ENCODE results near the gene BLTP2.
A peak's percentile ranks its signal among the peaks of the same experiment; 100 is the strongest.

Gene BLTP2

GRCh38 chr17:28655160-28655559 lies 10.2 kb upstream of the BLTP2 start:
- H3K27me3 ChIP-seq (ENCODE audit: control insufficient read depth in 1 of 2, insufficient read depth in 2 of 2, low read length in 2 of 2), result no peaks in the 10 kb centered on the region

GRCh38 chr17:28648698-28649097 lies 3.7 kb upstream of the BLTP2 start:
- H3K27ac ChIP-seq (ENCODE audit: low read depth, low read length), result no peak overlapping the region
- H3K4me1 ChIP-seq (ENCODE audit: control insufficient read depth in 1 of 2, insufficient read depth in 2 of 2, low read length in 2 of 2), result peaks cover 17 to 30% of the 10 kb centered on the region in 2 donors
- no peak overlapping the region for H3K9ac ChIP-seq (ENCODE audit: low read depth in 1 of 2, low read length in 2 of 2)
- H3K36me3 ChIP-seq (ENCODE audit: control insufficient read depth in 1 of 2, insufficient read depth in 2 of 2, low read length in 2 of 2), result peaks cover 7 to 29% of the 10 kb centered on the region in 2 donors
- H3K9me3 ChIP-seq (ENCODE audit: control insufficient read depth in 1 of 2, low read length in 2 of 2), result no peaks in the 10 kb centered on the region
- H3K27me3 ChIP-seq (ENCODE audit: control insufficient read depth in 1 of 2, insufficient read depth in 2 of 2, low read length in 2 of 2), result no peaks in the 10 kb centered on the region
- H3K4me3 ChIP-seq (ENCODE audit: low read depth in 1 of 2, low read length in 2 of 2), result no peak overlapping the region

More at GRCh38 chr17:28655160-28655559, 10.2 kb upstream of the BLTP2 start:
- Histone ChIP-seq H3K9me3 (ENCODE audit: control insufficient read depth in 1 of 2, low read length in 2 of 2) (no peaks in the 10 kb centered on the region), H3K4me3 (ENCODE audit: low read depth in 1 of 2, low read length in 2 of 2) (no peak overlapping the region), H3K9ac (ENCODE audit: low read depth in 1 of 2, low read length in 2 of 2) (no peak overlapping the region), H3K36me3 (ENCODE audit: control insufficient read depth in 1 of 2, insufficient read depth in 2 of 2, low read length in 2 of 2) (peaks cover 4 to 35% of the 10 kb centered on the region in 2 donors), H3K27ac (ENCODE audit: low read depth, low read length) (no peak overlapping the region), H3K4me1 (ENCODE audit: control insufficient read depth in 1 of 2, insufficient read depth in 2 of 2, low read length in 2 of 2) (peaks cover 0 to 3% of the 10 kb centered on the region in 2 donors)

DNA sequence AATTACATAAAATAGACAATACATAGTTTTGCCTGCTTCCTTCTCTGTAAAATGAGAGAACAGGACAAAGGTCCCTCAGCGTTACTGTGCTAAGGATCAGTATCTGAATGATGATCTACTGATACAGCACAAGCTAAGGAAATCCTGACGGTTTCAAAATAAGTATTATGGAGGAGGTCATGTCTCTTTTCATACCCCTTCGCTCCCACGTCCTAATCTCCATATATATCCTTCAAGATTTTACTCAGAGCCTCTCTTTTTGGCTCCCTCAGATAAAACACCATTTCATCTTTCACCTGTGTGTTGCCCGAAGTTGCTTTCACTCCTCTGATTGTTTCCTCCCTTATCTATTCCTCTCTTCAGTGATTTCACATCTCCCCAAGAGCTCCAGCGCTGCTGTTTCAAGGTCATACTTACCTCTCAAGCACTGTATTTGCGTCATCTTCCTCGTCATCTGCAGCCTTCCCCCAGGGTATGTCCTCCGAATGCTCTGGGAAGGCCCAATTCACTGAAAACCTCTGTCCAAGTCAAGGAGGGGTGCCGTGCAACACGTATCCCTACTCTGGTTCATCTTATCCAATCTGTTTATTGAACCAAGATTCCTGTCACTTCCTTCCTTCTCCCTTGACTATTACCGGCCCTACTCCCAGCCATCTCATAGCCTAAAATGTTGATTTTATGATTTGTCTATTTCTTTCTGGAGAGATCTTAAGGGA lies 1.2 kb upstream of the BLTP2 start:
- peak overlapping the region; percentile 82 for H3K27ac ChIP-seq (ENCODE audit: low read depth, low read length)
- H3K9ac ChIP-seq (ENCODE audit: low read depth in 1 of 2, low read length in 2 of 2), result peak overlapping the region; percentile 81 to 82
- peak overlapping the region; percentile 82 to 94 for H3K4me3 ChIP-seq (ENCODE audit: low read depth in 1 of 2, low read length in 2 of 2)
- peaks cover 17 to 38% of the 10 kb centered on the region in 2 donors for H3K36me3 ChIP-seq (ENCODE audit: control insufficient read depth in 1 of 2, insufficient read depth in 2 of 2, low read length in 2 of 2)
- no peaks in the 10 kb centered on the region for H3K9me3 ChIP-seq (ENCODE audit: control insufficient read depth in 1 of 2, low read length in 2 of 2)
- peaks cover 30 to 42% of the 10 kb centered on the region in 2 donors for H3K4me1 ChIP-seq (ENCODE audit: control insufficient read depth in 1 of 2, insufficient read depth in 2 of 2, low read length in 2 of 2)
- no peaks in the 10 kb centered on the region for H3K27me3 ChIP-seq (ENCODE audit: control insufficient read depth in 1 of 2, insufficient read depth in 2 of 2, low read length in 2 of 2)

DNA sequence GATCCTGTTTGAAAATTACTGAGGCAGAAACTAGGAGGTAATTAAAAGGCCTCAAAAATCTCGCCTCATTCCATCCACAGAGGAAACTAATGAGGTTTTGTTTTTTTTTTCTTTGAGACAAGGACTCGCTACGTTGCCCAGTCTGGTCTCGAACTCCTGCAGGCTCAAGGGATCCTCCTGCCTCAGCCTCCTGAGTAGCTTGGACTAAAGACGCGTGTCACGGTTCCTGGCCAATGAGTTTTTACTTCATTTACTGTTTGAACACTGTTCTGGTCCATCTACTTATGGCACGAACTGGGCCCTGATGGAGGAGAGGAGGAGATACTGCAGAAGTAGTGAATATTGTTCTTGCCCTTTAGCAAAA lies 600 bp upstream of the BLTP2 start:
- Histone ChIP-seq H3K9ac (ENCODE audit: low read depth in 1 of 2, low read length in 2 of 2) (peak overlapping the region; percentile 81 to 82), H3K9me3 (ENCODE audit: control insufficient read depth in 1 of 2, low read length in 2 of 2) (no peaks in the 10 kb centered on the region), H3K4me1 (ENCODE audit: control insufficient read depth in 1 of 2, insufficient read depth in 2 of 2, low read length in 2 of 2) (peaks cover 30 to 42% of the 10 kb centered on the region in 2 donors), H3K36me3 (ENCODE audit: control insufficient read depth in 1 of 2, insufficient read depth in 2 of 2, low read length in 2 of 2) (peaks cover 22 to 39% of the 10 kb centered on the region in 2 donors), H3K27me3 (ENCODE audit: control insufficient read depth in 1 of 2, insufficient read depth in 2 of 2, low read length in 2 of 2) (no peaks in the 10 kb centered on the region), H3K4me3 (ENCODE audit: low read depth in 1 of 2, low read length in 2 of 2) (peak overlapping the region; percentile 82 to 94), H3K27ac (ENCODE audit: low read depth, low read length) (peak overlapping the region; percentile 83)

DNA sequence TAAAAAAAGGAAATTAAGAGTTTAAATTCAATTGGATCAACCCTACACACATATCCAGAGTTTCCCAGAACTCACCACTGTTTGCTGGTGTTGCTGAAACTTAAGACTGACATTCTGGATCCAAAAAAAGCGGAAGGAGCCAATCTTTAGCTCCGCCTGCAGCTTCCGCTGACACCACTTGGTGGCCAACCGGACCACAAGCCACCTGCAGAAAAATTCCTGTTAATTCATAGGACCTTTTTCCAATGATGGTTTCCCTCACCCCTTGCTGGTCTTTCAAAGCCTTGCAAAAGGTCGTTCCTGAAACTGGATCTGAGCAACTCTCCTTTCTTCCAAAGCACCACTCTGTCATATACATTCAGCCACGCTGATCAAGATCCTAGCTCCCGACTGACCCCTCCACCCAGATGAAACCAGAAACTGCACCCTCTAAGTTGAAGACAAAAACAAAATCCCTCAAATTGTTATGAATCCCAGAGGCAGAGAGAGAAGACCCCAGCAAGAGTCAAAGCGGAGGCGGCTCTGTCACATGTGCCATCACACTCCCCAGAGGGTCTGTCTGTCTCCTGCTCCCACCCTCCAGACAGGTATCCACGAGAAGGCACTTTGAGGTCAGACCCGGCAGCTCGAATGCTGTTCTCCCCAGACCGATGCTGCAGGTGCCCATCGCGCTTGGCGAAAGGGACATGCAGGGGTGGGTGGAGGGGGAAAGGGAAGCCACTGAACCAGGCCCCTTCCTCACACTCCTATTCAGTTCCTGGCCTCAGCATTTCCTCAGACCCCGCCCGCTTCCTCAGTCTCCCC lies 773 bp downstream of the BLTP2 start:
- H3K4me1 ChIP-seq (ENCODE audit: control insufficient read depth in 1 of 2, insufficient read depth in 2 of 2, low read length in 2 of 2), result peaks cover 30 to 42% of the 10 kb centered on the region in 2 donors
- no peaks in the 10 kb centered on the region for H3K9me3 ChIP-seq (ENCODE audit: control insufficient read depth in 1 of 2, low read length in 2 of 2)
- no peaks in the 10 kb centered on the region for H3K27me3 ChIP-seq (ENCODE audit: control insufficient read depth in 1 of 2, insufficient read depth in 2 of 2, low read length in 2 of 2)
- peak overlapping the region; percentile 81 to 93 for H3K9ac ChIP-seq (ENCODE audit: low read depth in 1 of 2, low read length in 2 of 2)
- peak overlapping the region; percentile 94 to 96 for H3K4me3 ChIP-seq (ENCODE audit: low read depth in 1 of 2, low read length in 2 of 2)
- H3K36me3 ChIP-seq (ENCODE audit: control insufficient read depth in 1 of 2, insufficient read depth in 2 of 2, low read length in 2 of 2), result peaks cover 31 to 52% of the 10 kb centered on the region in 2 donors
- H3K27ac ChIP-seq (ENCODE audit: low read depth, low read length), result peak overlapping the region; percentile 68

DNA sequence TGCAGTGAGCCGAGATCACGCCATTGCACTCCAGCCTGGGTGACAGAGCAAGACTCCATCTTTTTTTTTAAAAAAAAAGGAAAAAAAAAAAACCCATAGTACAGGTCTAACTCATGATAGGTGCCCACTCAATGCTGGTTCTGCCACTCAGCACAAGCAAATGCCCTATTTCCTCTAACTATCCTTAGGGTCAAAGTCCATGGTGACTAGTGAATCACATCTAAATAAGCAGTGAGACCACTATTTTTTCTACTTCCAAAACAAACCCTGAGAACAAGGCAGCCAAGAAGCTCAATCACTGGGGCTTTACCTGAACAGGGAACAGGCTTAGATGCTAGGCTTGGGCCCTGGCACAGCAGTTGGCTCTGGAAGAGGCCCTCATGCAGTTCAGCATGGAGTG lies 3.4 kb downstream of the BLTP2 start:
- no peak overlapping the region for H3K9ac ChIP-seq (ENCODE audit: low read depth in 1 of 2, low read length in 2 of 2)
- H3K4me1 ChIP-seq (ENCODE audit: control insufficient read depth in 1 of 2, insufficient read depth in 2 of 2, low read length in 2 of 2), result peaks cover 28 to 36% of the 10 kb centered on the region in 2 donors
- no peaks in the 10 kb centered on the region for H3K27me3 ChIP-seq (ENCODE audit: control insufficient read depth in 1 of 2, insufficient read depth in 2 of 2, low read length in 2 of 2)
- no peaks in the 10 kb centered on the region for H3K9me3 ChIP-seq (ENCODE audit: control insufficient read depth in 1 of 2, low read length in 2 of 2)
- H3K27ac ChIP-seq (ENCODE audit: low read depth, low read length), result no peak overlapping the region
- H3K36me3 ChIP-seq (ENCODE audit: control insufficient read depth in 1 of 2, insufficient read depth in 2 of 2, low read length in 2 of 2), result peaks cover 46 to 67% of the 10 kb centered on the region in 2 donors
- no peak overlapping the region for H3K4me3 ChIP-seq (ENCODE audit: low read depth in 1 of 2, low read length in 2 of 2)

GRCh38 chr17:28635506-28635905 lies 9.5 kb downstream of the BLTP2 start:
- Histone ChIP-seq H3K27ac (ENCODE audit: low read depth, low read length) (no peak overlapping the region), H3K36me3 (ENCODE audit: control insufficient read depth in 1 of 2, insufficient read depth in 2 of 2, low read length in 2 of 2) (peaks cover 85 to 98% of the 10 kb centered on the region in 2 donors), H3K9me3 (ENCODE audit: control insufficient read depth in 1 of 2, low read length in 2 of 2) (no peaks in the 10 kb centered on the region), H3K4me1 (ENCODE audit: control insufficient read depth in 1 of 2, insufficient read depth in 2 of 2, low read length in 2 of 2) (no peaks in the 10 kb centered on the region), H3K4me3 (ENCODE audit: low read depth in 1 of 2, low read length in 2 of 2) (no peak overlapping the region), H3K9ac (ENCODE audit: low read depth in 1 of 2, low read length in 2 of 2) (no peak overlapping the region), H3K27me3 (ENCODE audit: control insufficient read depth in 1 of 2, insufficient read depth in 2 of 2, low read length in 2 of 2) (no peaks in the 10 kb centered on the region)

DNA sequence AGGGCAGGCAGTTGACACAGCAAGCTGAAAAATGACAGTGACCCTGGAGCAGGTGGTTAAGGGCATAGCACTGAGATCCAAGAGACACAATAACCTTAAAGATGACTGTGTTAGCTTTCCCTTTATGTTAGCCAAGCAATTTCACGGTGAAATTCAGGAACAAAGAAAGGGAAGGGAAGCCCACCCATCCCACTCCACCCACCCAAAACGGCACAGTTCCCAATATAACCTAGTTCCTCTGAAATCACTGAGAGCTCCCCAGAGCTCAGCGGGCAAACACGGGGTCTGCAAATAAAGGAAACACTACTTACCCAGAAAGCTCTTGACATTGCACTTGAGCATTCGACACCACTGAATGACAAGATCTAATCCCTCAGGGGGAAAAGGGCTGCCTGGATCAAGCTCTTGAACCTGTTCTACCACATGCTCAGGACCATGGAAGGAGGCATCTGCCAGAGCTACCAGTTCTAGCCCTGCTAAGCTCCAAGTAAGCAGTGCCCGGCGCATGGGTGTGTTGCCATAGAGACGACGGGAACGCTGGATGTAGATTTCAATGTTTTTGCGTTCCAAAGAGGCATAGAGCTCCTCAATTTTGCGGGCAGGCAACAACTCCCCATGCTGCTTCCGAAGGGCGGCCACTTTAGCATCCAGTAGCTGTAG lies 10.6 kb downstream of the BLTP2 start:
- no peak overlapping the region for H3K27ac ChIP-seq (ENCODE audit: low read depth, low read length)
- H3K27me3 ChIP-seq (ENCODE audit: control insufficient read depth in 1 of 2, insufficient read depth in 2 of 2, low read length in 2 of 2), result no peaks in the 10 kb centered on the region
- H3K4me1 ChIP-seq (ENCODE audit: control insufficient read depth in 1 of 2, insufficient read depth in 2 of 2, low read length in 2 of 2), result no peaks in the 10 kb centered on the region
- H3K36me3 ChIP-seq (ENCODE audit: control insufficient read depth in 1 of 2, insufficient read depth in 2 of 2, low read length in 2 of 2), result peaks cover 77 to 94% of the 10 kb centered on the region in 2 donors
- H3K4me3 ChIP-seq (ENCODE audit: low read depth in 1 of 2, low read length in 2 of 2), result no peak overlapping the region
- no peak overlapping the region for H3K9ac ChIP-seq (ENCODE audit: low read depth in 1 of 2, low read length in 2 of 2)
- no peaks in the 10 kb centered on the region for H3K9me3 ChIP-seq (ENCODE audit: control insufficient read depth in 1 of 2, low read length in 2 of 2)

DNA sequence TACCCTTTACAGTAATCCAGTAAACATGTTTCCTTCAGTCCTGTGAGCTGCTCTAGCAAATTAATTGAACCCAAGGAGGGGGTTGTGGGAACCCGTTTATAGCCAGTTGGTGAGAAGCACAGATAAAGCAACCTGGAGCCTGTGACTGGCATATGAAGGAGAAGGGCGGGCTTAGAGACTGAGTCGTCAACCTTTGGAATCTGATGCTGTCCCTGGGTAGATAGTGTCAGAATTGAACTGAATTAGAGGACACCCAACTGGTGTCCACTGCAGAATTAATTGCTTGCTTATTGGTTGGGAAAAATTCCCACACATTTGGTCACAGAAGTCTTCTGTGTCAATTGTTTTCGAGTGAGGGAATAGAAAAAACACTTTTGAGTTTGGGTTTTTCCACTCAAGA lies 18.1 kb downstream of the BLTP2 start:
- H3K4me1 ChIP-seq (ENCODE audit: control insufficient read depth in 1 of 2, insufficient read depth in 2 of 2, low read length in 2 of 2), result no peaks in the 10 kb centered on the region
- H3K27me3 ChIP-seq (ENCODE audit: control insufficient read depth in 1 of 2, insufficient read depth in 2 of 2, low read length in 2 of 2), result no peaks in the 10 kb centered on the region
- no peak overlapping the region for H3K27ac ChIP-seq (ENCODE audit: low read depth, low read length)
- H3K9me3 ChIP-seq (ENCODE audit: control insufficient read depth in 1 of 2, low read length in 2 of 2), result no peaks in the 10 kb centered on the region
- H3K9ac ChIP-seq (ENCODE audit: low read depth in 1 of 2, low read length in 2 of 2), result no peak overlapping the region
- peaks cover 38 to 65% of the 10 kb centered on the region in 2 donors for H3K36me3 ChIP-seq (ENCODE audit: control insufficient read depth in 1 of 2, insufficient read depth in 2 of 2, low read length in 2 of 2)
- H3K4me3 ChIP-seq (ENCODE audit: low read depth in 1 of 2, low read length in 2 of 2), result no peak overlapping the region

DNA sequence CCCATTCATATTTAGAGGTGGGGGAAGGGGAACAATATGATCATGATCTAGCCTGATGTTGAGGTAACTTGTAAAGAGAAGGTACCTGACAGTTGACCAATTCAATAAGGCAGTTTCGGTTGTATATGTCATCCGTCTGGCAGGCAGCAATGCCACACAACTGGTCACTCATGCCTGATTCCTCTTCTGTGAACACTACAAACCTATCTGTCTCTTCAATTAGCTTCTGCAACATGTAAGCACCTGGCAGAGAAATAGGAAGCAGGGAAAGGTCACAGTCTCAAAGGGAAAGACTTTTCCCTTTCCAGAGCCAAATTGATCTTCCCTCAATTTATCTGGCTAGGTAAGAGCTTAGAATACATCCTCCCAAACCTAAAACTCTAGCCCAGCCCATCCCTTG lies 20.8 kb downstream of the BLTP2 start:
- peaks cover 57 to 71% of the 10 kb centered on the region in 2 donors for H3K36me3 ChIP-seq (ENCODE audit: control insufficient read depth in 1 of 2, insufficient read depth in 2 of 2, low read length in 2 of 2)
- no peak overlapping the region for H3K27ac ChIP-seq (ENCODE audit: low read depth, low read length)

More for the DNA sequence above, 20.8 kb downstream of the BLTP2 start:
- Histone ChIP-seq H3K4me3 (ENCODE audit: low read depth in 1 of 2, low read length in 2 of 2) (no peak overlapping the region), H3K4me1 (ENCODE audit: control insufficient read depth in 1 of 2, insufficient read depth in 2 of 2, low read length in 2 of 2) (no peaks in the 10 kb centered on the region), H3K27me3 (ENCODE audit: control insufficient read depth in 1 of 2, insufficient read depth in 2 of 2, low read length in 2 of 2) (no peaks in the 10 kb centered on the region), H3K9ac (ENCODE audit: low read depth in 1 of 2, low read length in 2 of 2) (no peak overlapping the region), H3K9me3 (ENCODE audit: control insufficient read depth in 1 of 2, low read length in 2 of 2) (no peaks in the 10 kb centered on the region)
